NCI-H2107 (cell line): Measurements from ENCODE around the gene AKAP11.

Experiments
- DNase-seq: peaks from one replicate; lab custom pipeline; 2025; lab: John Stamatoyannopoulos, UW

Gene AKAP11

GRCh38 chr13:42333613-42334328 is 61.8 kb downstream of the AKAP11 start:
- no peak for DNase-seq

GRCh38 chr13:42334329-42334706 is 62.4 kb downstream of the AKAP11 start:
- no peak for DNase-seq

- DNase-seq = no peak
Measured at GRCh38 chr13:42337808-42338600, 66.1 kb downstream of the AKAP11 start.

GRCh38 chr13:42345367-42345766 is 73.4 kb downstream of the AKAP11 start:
- DNase-seq = no peak

GRCh38 chr13:42348576-42348975 is 76.6 kb downstream of the AKAP11 start:
- no peak for DNase-seq

- no peak for DNase-seq
Measured at GRCh38 chr13:42350141-42350540, 78.2 kb downstream of the AKAP11 start.

- no peak for DNase-seq
Measured at GRCh38 chr13:42354241-42355091, 82.5 kb downstream of the AKAP11 start.

GRCh38 chr13:42355092-42355485 is 83.1 kb downstream of the AKAP11 start:
- no peak for DNase-seq

GRCh38 chr13:42355491-42356183 is 83.7 kb downstream of the AKAP11 start:
- no peak for DNase-seq

GRCh38 chr13:42356184-42356575 is 84.2 kb downstream of the AKAP11 start:
- no peak for DNase-seq

GRCh38 chr13:42360046-42360574 is 88.2 kb downstream of the AKAP11 start:
- no peak for DNase-seq

- no peak for DNase-seq
Measured at GRCh38 chr13:42361701-42362100, 89.7 kb downstream of the AKAP11 start.

GRCh38 chr13:42363941-42364612 is 92.1 kb downstream of the AKAP11 start:
- no peak for DNase-seq

GRCh38 chr13:42364613-42365000 is 92.7 kb downstream of the AKAP11 start:
- no peak for DNase-seq

- no peak for DNase-seq
Measured at GRCh38 chr13:42367831-42368230, 95.9 kb downstream of the AKAP11 start.

- DNase-seq = no peak
Measured at GRCh38 chr13:42369071-42369797, 97.3 kb downstream of the AKAP11 start.

- DNase-seq = no peak
Measured at GRCh38 chr13:42370229-42370628, 98.3 kb downstream of the AKAP11 start.
